Transverse colon (tissue), 4 donors: Measurements from ENCODE around the gene ZNF524.

Experiments used
- CTCF ChIP-seq, 5 experiments: fragments of 200-600 bp in 3 of 5; fragments of 450-650 bp in 2 of 5; sonication (generic) in 3 of 5; IDR thresholded peaks; 1 replicate in 2 of 5; 2 replicates in 3 of 5; pipeline ENCODE4 v1.5.1; 2016 to 2017; ENCODE audit warnings: antibody characterized with exemption in 5 of 5, inconsistent platforms in 3 of 5, mild to moderate bottlenecking in 2 of 5, moderate library complexity in 1 of 5
- EP300 ChIP-seq: sonication (generic); formaldehyde crosslinking; IDR thresholded peaks from one replicate; pipeline ENCODE4 v1.6.1; 2017; ENCODE audit warnings: antibody characterized with exemption, low read depth
- POLR2A ChIP-seq: fragments of 450-650 bp; IDR thresholded peaks from one replicate; pipeline ENCODE4 v1.6.1; 2016; ENCODE audit warnings: antibody characterized with exemption, mild to moderate bottlenecking, moderate library complexity
- POLR2AphosphoS5 ChIP-seq, 3 donors: sonication (generic); formaldehyde crosslinking; IDR thresholded peaks; one replicate each; pipeline ENCODE4 v1.6.1; 2016; ENCODE audit warnings: antibody characterized with exemption in 3 of 3

GRCh38 chr19:55652311-55653128, 52.4 kb downstream of the ZNF524 start:
- TF ChIP-seq CTCF (IDR thresholded peaks at IDR 0.05) (no peak), POLR2AphosphoS5 (IDR thresholded peaks at IDR 0.05) (no peak), POLR2A (no peak), EP300 (no peak)
